Vagina (tissue), 2 donors: ENCODE measurements around the gene RAPH1.

Source experiments
- POLR2A ChIP-seq, 2 donors: fragments of 450-650 bp; IDR thresholded peaks; one replicate each; pipeline ENCODE4 v1.6.1; 2017; ENCODE audit warnings: antibody characterized with exemption in 2 of 2, mild to moderate bottlenecking in 2 of 2, moderate library complexity in 2 of 2
- TF ChIP-seq, protein P1 (sequence below), 3 experiments: fragments of 450-650 bp in 2 of 3; fragments of 200-600 bp in 1 of 3; sonication (generic) in 1 of 3; IDR thresholded peaks; one replicate each; pipeline ENCODE4 v1.5.1; 2017 to 2019; ENCODE audit warnings: antibody characterized with exemption in 3 of 3, mild to moderate bottlenecking in 2 of 3, moderate library complexity in 2 of 3

DNA sequence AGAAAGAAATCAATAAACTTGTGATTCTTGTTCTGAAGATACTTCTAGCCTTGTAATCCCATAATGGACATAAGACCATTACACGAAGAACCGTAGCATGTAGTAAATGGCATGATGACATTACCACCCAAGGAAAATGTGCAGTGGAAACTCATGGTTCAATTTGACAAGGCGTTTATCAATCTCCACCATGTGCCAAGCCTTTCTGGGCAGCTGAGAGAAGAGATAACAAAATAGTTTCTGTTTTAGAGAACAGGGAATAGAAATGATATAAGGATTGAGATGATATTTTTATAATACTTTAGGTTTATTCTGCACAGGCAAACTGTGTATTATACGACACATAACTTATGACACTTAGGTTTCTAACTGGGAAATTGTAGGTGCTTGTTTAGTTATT is 187.7 kb downstream of the RAPH1 start:
- no peak for TF ChIP-seq POLR2A (IDR thresholded peaks at IDR 0.05)
- TF ChIP-seq, protein P1, sequence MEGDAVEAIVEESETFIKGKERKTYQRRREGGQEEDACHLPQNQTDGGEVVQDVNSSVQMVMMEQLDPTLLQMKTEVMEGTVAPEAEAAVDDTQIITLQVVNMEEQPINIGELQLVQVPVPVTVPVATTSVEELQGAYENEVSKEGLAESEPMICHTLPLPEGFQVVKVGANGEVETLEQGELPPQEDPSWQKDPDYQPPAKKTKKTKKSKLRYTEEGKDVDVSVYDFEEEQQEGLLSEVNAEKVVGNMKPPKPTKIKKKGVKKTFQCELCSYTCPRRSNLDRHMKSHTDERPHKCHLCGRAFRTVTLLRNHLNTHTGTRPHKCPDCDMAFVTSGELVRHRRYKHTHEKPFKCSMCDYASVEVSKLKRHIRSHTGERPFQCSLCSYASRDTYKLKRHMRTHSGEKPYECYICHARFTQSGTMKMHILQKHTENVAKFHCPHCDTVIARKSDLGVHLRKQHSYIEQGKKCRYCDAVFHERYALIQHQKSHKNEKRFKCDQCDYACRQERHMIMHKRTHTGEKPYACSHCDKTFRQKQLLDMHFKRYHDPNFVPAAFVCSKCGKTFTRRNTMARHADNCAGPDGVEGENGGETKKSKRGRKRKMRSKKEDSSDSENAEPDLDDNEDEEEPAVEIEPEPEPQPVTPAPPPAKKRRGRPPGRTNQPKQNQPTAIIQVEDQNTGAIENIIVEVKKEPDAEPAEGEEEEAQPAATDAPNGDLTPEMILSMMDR (IDR thresholded peaks at IDR 0.05) = no peak
